CD1c-positive myeloid dendritic cell (primary cell): ENCODE measurements around the gene NT5C3B.
"Not testable (repeated sequence)": the region's sequence is repeated elsewhere in the genome, so short reads cannot be mapped to it uniquely, and the experiment has no call there.

ENCODE experiments used
- DNase-seq: peaks from one replicate; pipeline ENCODE4 v3.0.0-alpha.2; 2016; ENCODE audit errors: extremely low spot score

NT5C3B gene

GRCh38 chr17:41784207-41784744 lies 51.8 kb downstream of the NT5C3B start:
- peak; percentile 76 for DNase-seq

- DNase-seq, result no peak
These were observed 53.9 kb downstream of the NT5C3B start for GRCh38 chr17:41782142-41782541.

DNA sequence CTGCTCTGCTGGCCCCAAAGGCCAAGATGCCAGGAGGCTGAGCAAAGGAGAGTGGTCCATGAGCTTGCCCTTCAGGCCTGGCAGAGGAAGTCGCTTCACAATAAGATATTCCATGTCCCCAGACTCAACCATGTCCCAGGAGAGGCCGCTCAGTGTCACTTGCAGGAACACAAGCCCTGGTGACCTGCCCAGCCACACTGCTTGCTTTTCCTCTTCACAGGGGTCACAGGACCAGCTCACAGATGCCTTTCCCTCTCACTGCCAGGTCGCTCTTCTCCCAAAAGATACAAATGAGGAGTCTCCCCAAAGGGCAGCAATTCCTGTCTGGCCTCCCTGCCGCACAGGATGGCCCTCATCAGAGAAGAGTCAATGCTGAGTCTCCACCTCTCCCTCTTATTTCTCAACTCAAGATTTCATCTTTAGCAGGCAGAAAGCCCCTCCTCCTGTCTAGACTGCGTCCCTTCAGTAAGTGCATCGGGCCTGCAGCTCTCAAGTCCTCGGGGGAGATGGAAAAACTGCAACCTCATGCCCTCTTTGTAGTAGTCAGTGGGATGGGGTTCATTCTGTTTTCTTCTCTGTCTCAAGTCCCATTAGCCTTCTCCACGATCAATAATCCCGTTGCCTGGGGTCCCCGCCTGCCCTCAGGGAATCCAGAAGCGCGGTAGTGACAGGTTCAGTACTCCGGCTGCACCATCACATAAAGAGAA lies 54.5 kb downstream of the NT5C3B start:
- DNase-seq, result no peak

GRCh38 chr17:41779954-41780353 lies 56.1 kb downstream of the NT5C3B start:
- no peak for DNase-seq

- no peak for DNase-seq
These were observed 58.4 kb downstream of the NT5C3B start for GRCh38 chr17:41777574-41778188.

DNA sequence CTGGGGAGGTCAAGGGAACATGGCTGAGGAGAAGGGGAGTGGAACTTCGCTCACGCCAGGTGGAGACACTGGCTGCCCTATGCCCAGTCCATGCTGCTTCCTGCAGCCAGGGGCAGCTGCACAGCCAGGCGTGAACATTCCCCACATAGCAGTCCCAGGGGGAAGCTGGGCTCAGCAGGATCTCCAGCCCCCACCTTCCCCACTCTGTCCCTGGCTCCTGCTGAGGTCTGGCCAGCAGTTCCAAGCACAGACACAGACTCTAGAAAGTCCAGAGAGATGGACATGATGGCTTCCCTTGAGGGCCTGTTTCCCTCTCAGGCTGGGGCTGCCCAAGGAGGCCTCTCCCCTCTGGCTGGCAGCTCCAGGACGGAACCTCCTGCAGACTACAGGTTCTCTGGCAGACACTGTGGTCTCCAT lies 58.9 kb downstream of the NT5C3B start:
- no peak for DNase-seq

DNA sequence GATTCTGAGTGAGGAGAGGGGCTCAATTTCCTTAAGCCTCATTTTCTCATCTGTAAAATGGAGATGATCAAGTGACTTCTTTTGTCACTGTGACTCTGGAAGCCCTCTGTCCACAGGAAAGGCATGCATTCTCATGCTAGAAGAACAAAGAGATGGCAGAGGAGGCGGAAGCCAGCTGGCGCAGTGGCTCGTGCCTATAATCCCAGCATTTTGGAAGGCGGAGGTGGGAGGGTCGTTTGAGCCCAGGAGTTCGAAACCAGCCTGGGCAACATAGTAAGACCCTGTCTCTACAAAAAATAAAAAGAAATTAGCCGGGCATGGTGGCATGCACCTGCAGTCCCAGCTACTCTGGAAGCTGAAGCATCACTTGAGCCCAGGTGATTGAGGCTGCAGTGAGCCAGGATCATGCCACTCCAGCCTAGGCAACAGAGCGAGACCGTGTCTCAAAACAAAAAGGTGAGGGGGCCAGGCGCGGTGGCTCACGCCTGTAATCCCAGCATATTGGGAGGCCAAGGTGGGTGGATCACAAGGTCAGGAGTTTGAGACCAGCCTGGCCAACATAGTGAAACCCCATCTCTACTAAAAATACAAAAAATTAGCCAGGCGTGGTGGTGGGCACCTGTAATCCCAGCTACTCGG lies 59.7 kb downstream of the NT5C3B start:
- DNase-seq, result not testable (repeated sequence)

DNA sequence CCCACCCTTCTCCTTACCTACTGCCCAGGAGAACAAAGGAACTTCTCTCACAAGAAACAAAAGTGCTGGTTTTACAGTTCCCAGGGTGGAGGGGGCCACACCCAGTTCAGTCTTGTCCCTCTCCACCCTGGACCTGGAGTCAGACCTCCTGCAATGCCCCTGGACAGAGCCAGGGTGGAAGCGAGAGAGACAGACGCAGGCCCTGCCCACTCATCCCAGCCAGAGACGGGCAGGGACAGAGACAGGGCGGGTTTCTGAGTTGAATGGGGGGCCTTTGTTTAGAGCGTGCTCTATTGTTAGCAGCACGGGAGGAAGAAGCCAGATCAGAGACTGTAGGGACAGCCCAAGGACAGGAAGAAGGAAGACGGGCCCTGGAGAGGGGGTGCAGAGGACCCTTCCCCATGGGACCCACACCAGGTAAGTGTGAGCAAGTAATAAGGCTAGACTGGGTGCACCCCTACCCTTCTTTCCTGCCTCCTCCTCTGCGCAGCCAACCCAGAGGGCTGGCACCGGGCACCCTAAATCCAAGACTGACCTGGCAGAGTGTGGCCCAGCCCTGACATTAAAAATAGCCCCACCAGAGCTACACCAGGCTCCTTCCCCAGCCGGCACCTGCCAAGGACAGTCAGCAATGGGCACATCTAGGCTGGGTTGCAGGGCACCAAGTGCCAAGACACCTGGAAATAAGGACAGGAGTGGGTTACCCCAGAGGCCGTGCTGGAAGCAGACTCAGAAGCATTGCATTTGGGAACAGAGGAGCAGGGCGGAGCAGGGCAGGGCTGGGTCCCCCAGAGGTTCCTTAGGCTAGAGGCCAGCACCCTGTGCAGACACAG lies 60.4 kb downstream of the NT5C3B start:
- no peak for DNase-seq
